Activated T-helper 1 cell treated with Interleukin-2 at 50 U/mL for 16 hours (primary cell): ENCODE measurements around the gene MSH6.
"Not testable (repeated sequence)": the region's sequence is repeated elsewhere in the genome, so short reads cannot be mapped to it uniquely, and the experiment has no call there.

Experiments used
- DNase-seq: peaks from one replicate; pipeline ENCODE4 v3.0.0-alpha.2; 2020; ENCODE audit warnings: low read depth

MSH6 gene

GRCh38 chr2:47844162-47844561, 61.2 kb downstream of the MSH6 start:
- no peak for DNase-seq

GRCh38 chr2:47849368-47849767, 66.4 kb downstream of the MSH6 start:
- no peak for DNase-seq

- DNase-seq: no peak
Observed at GRCh38 chr2:47850198-47850597, 67.3 kb downstream of the MSH6 start.

GRCh38 chr2:47853067-47853777, 70.3 kb downstream of the MSH6 start:
- DNase-seq: not testable (repeated sequence)
